ENCODE results near the gene PRELID1. TPM values are rescaled to one million over a fixed set of nuclear protein-coding genes. Genes with fewer than 3 reads are reported as not detected.

Gene PRELID1
- total RNA-seq, 4 donors from 2014 or later = 52.1 to 192 (median 142) TPM

DNA sequence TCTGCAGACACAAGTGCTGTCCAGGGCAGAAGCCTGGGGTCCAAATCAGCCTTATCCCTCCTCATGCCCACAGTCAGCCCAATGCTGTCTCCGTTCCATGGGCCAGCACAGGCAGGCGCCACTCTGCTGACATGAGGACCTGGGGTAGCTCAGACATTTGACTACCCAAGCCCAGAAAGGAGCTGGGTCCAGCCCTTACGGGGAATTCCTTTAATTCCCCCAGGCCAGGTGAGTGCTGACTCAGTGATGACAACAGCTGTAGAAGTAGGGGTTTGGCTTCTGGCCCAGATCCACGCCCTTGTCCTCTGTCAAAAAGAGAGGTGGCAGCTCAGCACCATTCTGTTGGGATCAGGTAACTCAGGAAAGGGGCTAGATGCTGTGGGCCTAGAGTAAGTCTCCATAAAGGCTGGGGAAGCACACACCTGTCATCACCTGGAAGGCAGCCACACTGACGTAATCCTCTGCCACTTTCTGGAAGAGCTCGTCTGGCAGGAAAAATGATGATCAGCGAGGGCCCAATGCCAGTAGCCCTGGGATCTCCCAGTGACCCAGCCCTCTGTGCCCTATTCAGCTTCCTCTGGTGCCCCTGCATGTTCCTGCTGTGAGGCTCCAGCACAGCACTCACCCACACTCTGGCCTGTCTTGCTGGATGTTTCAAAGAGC is 2.0 kb upstream of the PRELID1 start:
- Histone ChIP-seq H3K36me3 (no peaks in the 10 kb centered on the region), H3K27me3 (no peaks in the 10 kb centered on the region), H3K4me3 (no peak overlapping the region), H3K4me1 (peaks cover 41 to 66% (median 54%) of the 10 kb centered on the region in 4 donors), H3K27ac (peak overlapping the region; percentile 89 to 92 (median 91)), H3K9me3 (no peaks in the 10 kb centered on the region)
- 40 to 41% methylated on average over 1 to 7 of the region's 7 CpGs for WGBS, 2 donors (ENCODE audit: low coverage in 1 of 2)
- intact Hi-C loops (cut with DNase I; ENCODE audit: low total_unique reads) = no loop called here
- in situ Hi-C loops (cut with MboI; ENCODE audit: low pct_ligation_motif_present in 1 of 4, low pct_unique_long_range_greater_than_20kb in 1 of 4, low sequenced_read_pairs in 3 of 4) = loop anchor here in 1 of 4 donors (25.0 kb wide), 1 partner anchor 161 kb away; the partner anchor contains the start of gene DBN1
- TF ChIP-seq, protein P1, sequence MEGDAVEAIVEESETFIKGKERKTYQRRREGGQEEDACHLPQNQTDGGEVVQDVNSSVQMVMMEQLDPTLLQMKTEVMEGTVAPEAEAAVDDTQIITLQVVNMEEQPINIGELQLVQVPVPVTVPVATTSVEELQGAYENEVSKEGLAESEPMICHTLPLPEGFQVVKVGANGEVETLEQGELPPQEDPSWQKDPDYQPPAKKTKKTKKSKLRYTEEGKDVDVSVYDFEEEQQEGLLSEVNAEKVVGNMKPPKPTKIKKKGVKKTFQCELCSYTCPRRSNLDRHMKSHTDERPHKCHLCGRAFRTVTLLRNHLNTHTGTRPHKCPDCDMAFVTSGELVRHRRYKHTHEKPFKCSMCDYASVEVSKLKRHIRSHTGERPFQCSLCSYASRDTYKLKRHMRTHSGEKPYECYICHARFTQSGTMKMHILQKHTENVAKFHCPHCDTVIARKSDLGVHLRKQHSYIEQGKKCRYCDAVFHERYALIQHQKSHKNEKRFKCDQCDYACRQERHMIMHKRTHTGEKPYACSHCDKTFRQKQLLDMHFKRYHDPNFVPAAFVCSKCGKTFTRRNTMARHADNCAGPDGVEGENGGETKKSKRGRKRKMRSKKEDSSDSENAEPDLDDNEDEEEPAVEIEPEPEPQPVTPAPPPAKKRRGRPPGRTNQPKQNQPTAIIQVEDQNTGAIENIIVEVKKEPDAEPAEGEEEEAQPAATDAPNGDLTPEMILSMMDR (IDR thresholded peaks at IDR 0.05) = no peak
- TF ChIP-seq POLR2A (IDR thresholded peaks at IDR 0.05) = peak; percentile 41
- no peak for TF ChIP-seq EP300 (IDR thresholded peaks at IDR 0.05; ENCODE audit: low read depth)
- TF ChIP-seq POLR2AphosphoS5 (IDR thresholded peaks at IDR 0.05) = peak in 2 of 3 donors; percentile 37 to 44
- peak; percentile 86 for DNase-seq

DNA sequence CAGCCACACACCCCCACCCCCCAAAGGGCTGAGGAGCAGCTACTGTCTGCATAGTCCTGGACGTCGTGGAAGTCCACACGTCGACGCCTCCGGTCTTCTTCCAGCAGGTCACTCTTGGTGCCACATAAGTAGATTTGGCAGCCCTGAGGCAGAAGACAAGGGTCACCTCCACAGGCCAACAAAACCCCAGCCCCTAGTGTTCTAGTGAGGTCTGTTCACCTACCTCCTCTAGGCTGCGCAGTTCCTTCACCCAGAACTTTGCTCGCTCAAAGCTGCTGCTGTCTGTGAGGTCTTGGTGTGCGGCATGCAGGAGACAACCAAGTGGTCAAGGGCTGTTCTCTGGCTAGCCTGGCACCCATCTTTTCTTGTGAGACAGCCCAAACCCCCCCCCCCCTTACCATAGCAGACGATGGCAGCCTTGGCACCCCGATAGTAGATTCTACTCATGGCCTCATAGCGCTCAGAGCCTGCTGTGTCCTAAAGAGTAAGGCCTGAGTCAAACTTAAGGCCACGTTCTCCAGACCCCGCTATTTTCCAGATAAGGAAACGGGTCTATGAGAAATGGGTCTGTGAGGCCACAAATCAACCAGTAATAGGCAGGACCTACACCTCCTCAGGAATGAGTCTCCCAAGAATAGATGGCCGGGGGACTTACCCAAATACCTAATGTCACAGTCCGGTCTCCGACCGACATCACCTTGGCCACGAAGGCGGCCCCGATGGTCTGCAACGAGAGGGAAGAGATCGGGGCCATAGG is 1.1 kb upstream of the PRELID1 start:
- in situ Hi-C loops (cut with MboI; ENCODE audit: low pct_ligation_motif_present in 1 of 4, low pct_unique_long_range_greater_than_20kb in 1 of 4, low sequenced_read_pairs in 3 of 4) (loop anchor here in 1 of 4 donors (25.0 kb wide), 1 partner anchor 160 kb away; the partner anchor contains the start of gene DBN1), intact Hi-C loops (cut with DNase I; ENCODE audit: low total_unique reads) (no loop called here)
- WGBS, 2 donors (ENCODE audit: low coverage in 1 of 2) = 29% methylated on average over 24 of the region's 24 CpGs; no CpG with 5 or more reads in 1 of the 2 donors
- H3K27ac ChIP-seq = peak overlapping the region; percentile 89 to 92 (median 91)
- no peak for DNase-seq
- peaks cover 40 to 62% (median 54%) of the 10 kb centered on the region in 4 donors for H3K4me1 ChIP-seq
- H3K36me3 ChIP-seq = no peaks in the 10 kb centered on the region
- H3K9me3 ChIP-seq = no peaks in the 10 kb centered on the region
- H3K27me3 ChIP-seq = no peaks in the 10 kb centered on the region
- H3K4me3 ChIP-seq = peak overlapping the region; percentile 78 to 86 (median 85)
- TF ChIP-seq POLR2A (IDR thresholded peaks at IDR 0.05) = no peak
- TF ChIP-seq, protein P1 (IDR thresholded peaks at IDR 0.05) = peak in 1 of 5 experiments; percentile 27

DNA sequence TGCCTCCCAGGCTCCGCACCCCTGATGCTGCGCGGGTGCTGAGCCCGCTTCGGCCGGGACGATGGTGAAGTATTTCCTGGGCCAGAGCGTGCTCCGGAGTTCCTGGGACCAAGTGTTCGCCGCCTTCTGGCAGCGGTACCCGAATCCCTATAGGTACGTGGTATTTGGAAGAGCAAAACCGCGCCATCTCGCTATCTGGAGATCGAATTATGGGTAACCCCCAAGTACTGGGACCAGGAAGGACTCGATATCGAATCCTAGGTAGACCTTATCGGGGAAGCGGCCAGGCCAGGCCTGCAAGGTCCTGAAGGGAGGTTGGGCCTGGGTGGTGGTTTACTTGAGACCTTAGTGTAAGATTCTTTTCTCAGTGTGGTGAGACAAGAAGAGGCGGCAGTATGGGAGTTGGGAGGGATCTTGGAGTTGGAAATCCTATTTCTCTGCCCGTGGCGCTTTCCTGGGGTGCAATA is 359 bp downstream of the PRELID1 start:
- Histone ChIP-seq H3K27me3 (no peaks in the 10 kb centered on the region), H3K9me3 (no peaks in the 10 kb centered on the region), H3K36me3 (no peaks in the 10 kb centered on the region), H3K27ac (peak overlapping the region; percentile 89 to 92 (median 91)), H3K4me1 (peaks cover 40 to 58% (median 51%) of the 10 kb centered on the region in 4 donors), H3K4me3 (peak overlapping the region; percentile 59 to 86 (median 85))
- intact Hi-C loops (cut with DNase I; ENCODE audit: low total_unique reads) (no loop called here), in situ Hi-C loops (cut with MboI; ENCODE audit: low pct_ligation_motif_present in 1 of 4, low pct_unique_long_range_greater_than_20kb in 1 of 4, low sequenced_read_pairs in 3 of 4) (loop anchor here in 1 of 4 donors (25.0 kb wide), 1 partner anchor 158 kb away; the partner anchor contains the start of gene DBN1)
- TF ChIP-seq, protein P1 (IDR thresholded peaks at IDR 0.05) = no peak
- TF ChIP-seq POLR2A (IDR thresholded peaks at IDR 0.05) = no peak
- no peak for TF ChIP-seq POLR2AphosphoS5 (IDR thresholded peaks at IDR 0.05)
- TF ChIP-seq EP300 (IDR thresholded peaks at IDR 0.05; ENCODE audit: low read depth) = no peak
- 1% methylated on average over 24 of the region's 25 CpGs; no CpG with 5 or more reads in 1 of the 2 donors for WGBS, 2 donors (ENCODE audit: low coverage in 1 of 2)
- no peak for DNase-seq

Data from transverse colon (tissue), 4 donors.